Activated CD4-positive, alpha-beta memory T cell treated with anti-CD3 and anti-CD28 coated beads, Interleukin-2, amount 10 ng/mL, durations not matched to agents 7 days and 5 days (primary cell): ENCODE data around the gene VPS45. TPM values are rescaled to one million over a fixed set of nuclear protein-coding genes. Genes with fewer than 3 reads are reported as not detected.
"Not testable (repeated sequence)": the region's sequence is repeated elsewhere in the genome, so short reads cannot be mapped to it uniquely, and the experiment has no call there.

Experiments
- CTCF ChIA-PET: fragments of 350-600 bp; sonication (Branson Sonifier 250); formaldehyde crosslinking; loops from one replicate; lab custom pipeline; 2021; ENCODE audit warnings: antibody characterized with exemption, inconsistent platforms; lab: Charles Lee
- POLR2A ChIA-PET: fragments of 350-600 bp; sonication (Branson Sonifier 250); formaldehyde crosslinking; loops from one replicate; lab custom pipeline; 2021; ENCODE audit warnings: antibody characterized with exemption; lab: Charles Lee
- DNase-seq: peaks from one replicate; pipeline ENCODE4 v3.0.0-alpha.2; 2020
- H3K27ac Mint-ChIP-seq: one replicate; pipeline ENCODE4 v1.8.0; 2021; ENCODE audit warnings: mild to moderate bottlenecking, mixed read lengths
- H3K27me3 Mint-ChIP-seq: one replicate; pipeline ENCODE4 v1.8.0; 2021; ENCODE audit warnings: mixed read lengths
- H3K36me3 Mint-ChIP-seq: one replicate; pipeline ENCODE4 v1.8.0; 2021; ENCODE audit warnings: low read depth, mixed read lengths
- H3K4me1 Mint-ChIP-seq: one replicate; pipeline ENCODE4 v1.8.0; 2021; ENCODE audit warnings: mixed read lengths
- H3K4me3 Mint-ChIP-seq: one replicate; pipeline ENCODE4 v1.8.0; 2021; ENCODE audit warnings: mild to moderate bottlenecking, mixed read lengths
- H3K9me3 Mint-ChIP-seq: one replicate; pipeline ENCODE4 v1.8.0; 2021; ENCODE audit warnings: mixed read lengths
- total RNA-seq, 2 experiments: library from RNA; stranded (reverse); gene quantifications; one replicate each; pipeline ENCODE4 v1.2.3, GENCODE V29; 2021

Gene VPS45
- total RNA-seq, 2 experiments from 2014 or later, result 35.4 to 39.0 TPM

GRCh38 chr1:150055507-150055906, 12.1 kb upstream of the VPS45 start:
- CTCF ChIA-PET, result interaction anchor here (0.7 to 1.5 kb wide), 2 partner anchors 93 to 131 kb away, joined by 3 to 5 read pairs; no protein-coding TSS in a partner anchor
- H3K4me3 Mint-ChIP-seq, H3K36me3 Mint-ChIP-seq, H3K27ac Mint-ChIP-seq, DNase-seq, POLR2A ChIA-PET, H3K9me3 Mint-ChIP-seq, H3K4me1 Mint-ChIP-seq: not testable (repeated sequence)
- peaks cover 11% of the 10 kb centered on the region for H3K27me3 Mint-ChIP-seq

DNA sequence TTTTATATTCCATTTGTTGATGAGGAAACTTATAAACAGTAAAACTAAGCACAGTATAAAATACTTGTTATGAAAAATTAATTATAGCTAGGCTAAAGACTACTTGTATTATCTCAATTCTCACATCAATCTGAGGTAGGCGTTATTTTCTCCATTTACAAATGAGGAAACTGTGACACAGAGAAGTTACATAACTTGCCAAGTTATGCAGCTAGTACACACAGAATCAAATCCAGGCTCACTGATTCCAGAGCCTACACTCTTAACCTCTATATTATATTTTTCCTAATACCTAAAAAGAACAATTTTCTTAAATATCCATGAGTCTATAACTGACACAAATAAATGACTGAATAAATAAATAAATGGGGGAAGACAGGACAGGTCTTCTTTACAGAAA, 11.2 kb upstream of the VPS45 start:
- H3K36me3 Mint-ChIP-seq, result no peaks in the 10 kb centered on the region
- H3K27me3 Mint-ChIP-seq, result peaks cover 11% of the 10 kb centered on the region
- no peak for DNase-seq
- CTCF ChIA-PET, result interaction anchor here (1.9 kb wide), 1 partner anchor 168 kb away, joined by 6 read pairs; no protein-coding TSS in a partner anchor
- no peaks in the 10 kb centered on the region for H3K4me1 Mint-ChIP-seq
- no peak overlapping the region for H3K27ac Mint-ChIP-seq
- no peaks in the 10 kb centered on the region for H3K9me3 Mint-ChIP-seq
- no peak overlapping the region for H3K4me3 Mint-ChIP-seq
- POLR2A ChIA-PET, result no interaction called here

DNA sequence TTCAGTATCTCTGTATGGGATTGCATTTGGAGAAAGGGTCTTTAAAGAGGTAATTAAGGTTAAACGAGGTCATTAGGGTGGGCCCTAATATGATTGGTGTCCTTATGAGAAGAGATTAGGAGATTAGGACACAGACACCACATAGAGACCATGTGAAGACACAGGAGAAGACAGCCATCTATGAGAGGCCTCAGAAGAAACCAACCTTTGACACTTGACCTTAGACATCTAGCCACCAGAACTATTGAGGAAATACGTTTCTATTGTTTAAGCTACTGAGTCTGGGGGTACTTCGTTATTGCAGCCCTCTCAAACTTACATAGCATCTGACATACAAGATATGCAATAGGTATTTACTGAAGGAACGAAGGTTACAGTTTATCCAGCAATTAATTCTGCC, 7.3 kb upstream of the VPS45 start:
- ChIA-PET POLR2A (interaction anchor here (0.7 kb wide), 1 partner anchor 102 kb away, joined by 3 read pairs; no protein-coding TSS in a partner anchor), CTCF (interaction anchor here (0.8 to 0.9 kb wide), 2 partner anchors 98 to 127 kb away, joined by 3 to 4 read pairs; no protein-coding TSS in a partner anchor)
- Mint-ChIP-seq H3K9me3 (no peaks in the 10 kb centered on the region), H3K27ac (no peak overlapping the region), H3K27me3 (peaks cover 3% of the 10 kb centered on the region), H3K36me3 (no peaks in the 10 kb centered on the region), H3K4me3 (no peak overlapping the region), H3K4me1 (peaks cover 3% of the 10 kb centered on the region)
- no peak for DNase-seq

DNA sequence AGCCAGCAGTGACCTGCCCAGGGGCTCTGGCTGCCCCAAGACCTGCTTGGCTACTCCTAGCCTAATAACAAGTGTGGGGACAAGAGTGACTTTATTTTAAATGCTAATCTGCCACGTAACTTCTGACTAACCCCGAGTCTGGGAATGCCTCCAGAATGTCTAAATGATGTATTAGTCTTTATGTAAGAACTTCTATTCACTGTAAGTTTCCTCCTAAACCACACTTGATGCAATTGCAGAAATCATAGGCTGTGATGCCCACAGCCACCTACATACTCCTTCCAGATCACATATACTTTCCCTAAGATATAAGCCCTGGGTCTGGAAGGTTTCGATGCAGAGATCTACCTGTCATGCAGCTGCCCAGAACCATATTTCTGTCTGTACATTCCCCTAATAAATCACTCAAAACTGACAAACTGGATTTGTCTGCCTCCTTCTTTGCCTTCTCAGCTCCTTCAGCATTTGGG, 5.9 kb upstream of the VPS45 start:
- CTCF ChIA-PET, result interaction anchor here (0.7 to 4.1 kb wide), 2 partner anchors 107 to 126 kb away, joined by 4 to 18 read pairs; no protein-coding TSS in a partner anchor
- no peaks in the 10 kb centered on the region for H3K27me3 Mint-ChIP-seq

DNA sequence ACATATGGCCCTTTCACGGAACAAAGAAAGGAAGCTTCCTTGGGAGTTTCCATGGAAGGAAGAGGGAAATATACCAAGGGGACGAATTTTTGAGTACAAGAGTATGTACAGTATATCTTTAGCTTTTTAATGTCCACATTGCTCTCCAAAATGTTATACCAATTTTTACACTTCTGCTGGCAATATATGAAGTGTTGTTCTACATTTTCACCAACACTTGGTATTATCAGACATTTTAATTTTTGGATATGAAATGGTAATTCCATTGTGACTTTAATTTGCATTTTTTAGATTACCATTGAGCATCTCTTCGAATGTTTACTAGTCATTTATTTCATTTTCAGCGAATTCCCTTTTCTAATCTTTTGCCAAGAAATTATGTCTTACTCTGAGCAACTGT, 5.5 kb upstream of the VPS45 start:
- Mint-ChIP-seq H3K36me3 (no peaks in the 10 kb centered on the region), H3K27me3 (no peaks in the 10 kb centered on the region), H3K4me3 (no peak overlapping the region), H3K4me1 (peaks cover 14% of the 10 kb centered on the region), H3K27ac (no peak overlapping the region), H3K9me3 (no peaks in the 10 kb centered on the region)
- POLR2A ChIA-PET, result interaction anchor here (8.7 kb wide), 1 partner anchor 176 kb away, joined by 83 read pairs; a partner anchor contains a TSS
- CTCF ChIA-PET, result interaction anchor here (0.7 to 4.1 kb wide), 2 partner anchors 107 to 125 kb away, joined by 4 to 18 read pairs; no protein-coding TSS in a partner anchor
- no peak for DNase-seq

More for the DNA sequence above, 5.9 kb upstream of the VPS45 start:
- Mint-ChIP-seq H3K9me3 (no peaks in the 10 kb centered on the region), H3K4me3 (no peak overlapping the region), H3K36me3 (no peaks in the 10 kb centered on the region), H3K27ac (no peak overlapping the region), H3K4me1 (peaks cover 13% of the 10 kb centered on the region)
- POLR2A ChIA-PET, result interaction anchor here (8.7 kb wide), 1 partner anchor 176 kb away, joined by 83 read pairs; a partner anchor contains a TSS
- DNase-seq, result no peak

GRCh38 chr1:150065184-150065871, 2.2 kb upstream of the VPS45 start:
- ChIA-PET POLR2A (interaction anchor here (1.5 to 8.7 kb wide), 4 partner anchors 85 to 179 kb away, joined by 4 to 83 read pairs (median 20); partner anchors contain the start of gene PLEKHO1), CTCF (interaction anchor here (1.5 to 4.1 kb wide), 5 partner anchors 10 to 177 kb away, joined by 3 to 18 read pairs (median 6); a partner anchor contains a TSS)
- Mint-ChIP-seq H3K9me3 (no peaks in the 10 kb centered on the region), H3K4me1 (peaks cover 39% of the 10 kb centered on the region), H3K27ac (no peak overlapping the region), H3K27me3 (no peaks in the 10 kb centered on the region), H3K4me3 (no peak overlapping the region), H3K36me3 (peaks cover 25% of the 10 kb centered on the region)
- DNase-seq, result no peak

- no peak for DNase-seq
- peaks cover 25% of the 10 kb centered on the region for H3K36me3 Mint-ChIP-seq
- H3K27me3 Mint-ChIP-seq, result no peaks in the 10 kb centered on the region
- peak overlapping the region; percentile 89 for H3K27ac Mint-ChIP-seq
- ChIA-PET POLR2A (interaction anchor here (1.2 to 8.7 kb wide), 8 partner anchors 12 to 180 kb away, joined by 3 to 83 read pairs (median 8); partner anchors contain the start of gene PLEKHO1), CTCF (interaction anchor here (1.3 to 5.1 kb wide), 7 partner anchors 16 to 178 kb away, joined by 3 to 41 read pairs (median 6); partner anchors contain the start of gene OTUD7B)
- H3K4me1 Mint-ChIP-seq, result peaks cover 39% of the 10 kb centered on the region
- H3K4me3 Mint-ChIP-seq, result peak overlapping the region; percentile 95
- H3K9me3 Mint-ChIP-seq, result no peaks in the 10 kb centered on the region
Observed at GRCh38 chr1:150066328-150066727, 1.2 kb upstream of the VPS45 start.

GRCh38 chr1:150066838-150067183, 765 bp upstream of the VPS45 start:
- H3K4me3 Mint-ChIP-seq, result peak overlapping the region; percentile 95
- peak overlapping the region; percentile 89 for H3K27ac Mint-ChIP-seq
- H3K36me3 Mint-ChIP-seq, result peaks cover 25% of the 10 kb centered on the region
- no peaks in the 10 kb centered on the region for H3K27me3 Mint-ChIP-seq
- CTCF ChIA-PET, result interaction anchor here (1.3 to 5.1 kb wide), 7 partner anchors 16 to 179 kb away, joined by 3 to 41 read pairs (median 6); partner anchors contain the start of gene OTUD7B
- H3K4me1 Mint-ChIP-seq, result peaks cover 39% of the 10 kb centered on the region
- no peaks in the 10 kb centered on the region for H3K9me3 Mint-ChIP-seq
- DNase-seq, result peak; percentile 43
- POLR2A ChIA-PET, result interaction anchor here (1.2 to 8.7 kb wide), 10 partner anchors 12 to 181 kb away, joined by 3 to 83 read pairs (median 8); partner anchors contain the start of gene PLEKHO1

GRCh38 chr1:150068109-150068435, 496 bp downstream of the VPS45 start:
- Mint-ChIP-seq H3K36me3 (peaks cover 34% of the 10 kb centered on the region), H3K4me3 (peak overlapping the region; percentile 95), H3K27ac (peak overlapping the region; percentile 89), H3K4me1 (peaks cover 42% of the 10 kb centered on the region), H3K27me3 (no peaks in the 10 kb centered on the region), H3K9me3 (no peaks in the 10 kb centered on the region)
- POLR2A ChIA-PET, result interaction anchor here (0.6 to 8.7 kb wide), 21 partner anchors 10 to 296 kb away, joined by 3 to 83 read pairs (median 4); partner anchors contain the start of genes BOLA1, OTUD7B, PLEKHO1 and RPRD2
- no peak for DNase-seq
- CTCF ChIA-PET, result interaction anchor here (0.6 to 5.1 kb wide), 11 partner anchors 9 to 632 kb away, joined by 3 to 41 read pairs (median 5); no protein-coding TSS in a partner anchor

DNA sequence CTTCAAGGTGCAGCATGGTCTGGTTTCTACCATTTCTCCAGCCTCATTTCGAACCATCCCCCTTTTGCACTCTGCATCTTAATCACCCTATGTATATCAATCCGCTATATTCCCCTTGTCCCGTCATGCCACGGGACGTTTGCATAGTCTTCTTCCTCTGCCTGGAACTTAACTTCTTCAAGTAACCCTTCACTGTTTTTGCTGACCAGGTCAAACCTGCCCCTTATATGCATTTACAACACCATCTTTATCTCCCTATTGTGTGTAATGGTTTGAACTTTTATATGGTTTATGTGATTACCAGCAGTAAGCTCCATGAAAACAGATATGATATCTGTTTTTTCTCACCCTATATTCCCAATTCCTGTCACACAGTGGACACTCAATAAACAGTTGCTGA, 2.3 kb downstream of the VPS45 start:
- Mint-ChIP-seq H3K27me3 (no peaks in the 10 kb centered on the region), H3K4me1 (peaks cover 45% of the 10 kb centered on the region), H3K4me3 (no peak overlapping the region), H3K36me3 (peaks cover 44% of the 10 kb centered on the region), H3K9me3 (no peaks in the 10 kb centered on the region), H3K27ac (no peak overlapping the region)
- no peak for DNase-seq
- CTCF ChIA-PET, result interaction anchor here (2.8 to 5.1 kb wide), 3 partner anchors 93 to 117 kb away, joined by 11 to 41 read pairs (median 15); no protein-coding TSS in a partner anchor
- POLR2A ChIA-PET, result interaction anchor here (1.6 to 8.7 kb wide), 2 partner anchors 9 to 184 kb away, joined by 4 to 83 read pairs; a partner anchor contains a TSS

DNA sequence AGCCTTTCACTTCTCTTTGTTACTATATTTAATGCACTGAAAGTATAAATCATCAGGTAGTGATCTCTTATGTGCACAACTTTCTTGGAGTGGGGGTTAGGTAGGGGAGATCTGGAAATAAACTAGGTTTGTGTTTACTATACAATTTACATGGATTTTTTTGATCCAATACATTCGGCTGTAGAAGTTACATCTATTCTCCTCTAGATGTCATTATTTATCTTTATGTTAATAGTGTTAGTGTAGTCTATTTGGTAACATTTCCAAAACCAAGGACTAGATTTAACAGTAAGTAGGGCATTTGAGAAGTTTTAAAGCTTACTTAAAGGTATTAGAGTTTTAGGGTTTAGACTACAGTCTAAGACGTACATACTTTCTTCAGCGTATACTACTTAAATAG, 5.4 kb downstream of the VPS45 start:
- Mint-ChIP-seq H3K4me3 (no peak overlapping the region), H3K9me3 (no peaks in the 10 kb centered on the region), H3K36me3 (peaks cover 55% of the 10 kb centered on the region), H3K27me3 (no peaks in the 10 kb centered on the region), H3K27ac (peak overlapping the region; percentile 24), H3K4me1 (peaks cover 47% of the 10 kb centered on the region)
- ChIA-PET POLR2A (interaction anchor here (0.6 to 3.6 kb wide), 16 partner anchors 19 to 187 kb away, joined by 3 to 13 read pairs (median 4); partner anchors contain the start of genes ANP32E, OTUD7B and PLEKHO1), CTCF (interaction anchor here (0.5 to 7.5 kb wide), 23 partner anchors 9 to 203 kb away, joined by 3 to 225 read pairs (median 4); partner anchors contain the start of gene PLEKHO1)
- DNase-seq, result no peak

DNA sequence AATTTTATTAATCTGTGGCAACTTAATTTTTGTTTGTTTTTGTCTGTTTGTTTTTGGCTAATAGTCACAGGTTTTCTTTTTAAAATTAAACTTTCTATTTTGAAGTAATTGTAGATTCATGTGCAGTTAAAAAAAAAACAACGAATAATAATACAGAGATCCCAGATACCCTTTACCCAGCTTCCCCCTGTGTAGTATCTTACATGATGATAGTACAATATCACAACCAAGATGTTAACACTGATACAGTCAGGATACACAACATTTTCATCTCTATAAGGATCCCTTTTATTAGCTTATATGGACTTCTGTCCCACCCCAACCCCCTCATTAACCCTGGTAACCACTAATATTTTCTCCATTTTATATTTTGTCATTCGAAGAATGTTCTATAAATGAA, 5.9 kb downstream of the VPS45 start:
- ChIA-PET CTCF (interaction anchor here (0.5 to 7.5 kb wide), 22 partner anchors 10 to 203 kb away, joined by 3 to 225 read pairs (median 4); partner anchors contain the start of gene PLEKHO1), POLR2A (interaction anchor here (0.8 to 3.6 kb wide), 14 partner anchors 19 to 187 kb away, joined by 3 to 13 read pairs (median 4); partner anchors contain the start of genes ANP32E, OTUD7B and PLEKHO1)
- peaks cover 41% of the 10 kb centered on the region for H3K4me1 Mint-ChIP-seq
- H3K27ac Mint-ChIP-seq, result no peak overlapping the region
- peaks cover 55% of the 10 kb centered on the region for H3K36me3 Mint-ChIP-seq
- no peak for DNase-seq
- no peaks in the 10 kb centered on the region for H3K27me3 Mint-ChIP-seq
- H3K9me3 Mint-ChIP-seq, result no peaks in the 10 kb centered on the region
- no peak overlapping the region for H3K4me3 Mint-ChIP-seq
